HEK293 (cell line): ENCODE measurements around the gene TSPEAR.

Experiments used
- CTCF ChIA-PET: fragments of 350-600 bp; formaldehyde crosslinking; extraction: SDS; loops from one replicate; lab custom pipeline; 2021; ENCODE audit warnings: antibody characterized with exemption; lab: Yijun Ruan, JAX
- POLR2A ChIA-PET: fragments of 300-600 bp; formaldehyde crosslinking; extraction: SDS; loops from one replicate; lab custom pipeline; 2020; ENCODE audit warnings: antibody characterized with exemption, inconsistent platforms; lab: Yijun Ruan, JAX
- H3K27ac ChIP-seq: fragments of 200-500 bp; sonication (Bioruptor generic); 2 replicates; pipeline ENCODE4 v1.5.1; 2014; ENCODE audit warnings: low read depth, low read length, control low read depth, inconsistent platforms; ENCODE audit errors: extremely low read depth
- H3K36me3 ChIP-seq, 2 experiments: fragments of 200-500 bp in 1 of 2; sonication (Bioruptor generic) in 1 of 2; 1 replicate in 1 of 2; 2 replicates in 1 of 2; pipeline ENCODE4 v1.5.1; 2014 to 2017; ENCODE audit warnings: inconsistent platforms in 2 of 2, low read length in 2 of 2; ENCODE audit not compliant: control insufficient read depth in 2 of 2, insufficient read depth in 1 of 2
- H3K4me1 ChIP-seq: fragments of 200-500 bp; sonication (Bioruptor generic); 2 replicates; pipeline ENCODE4 v1.5.1; 2014; ENCODE audit warnings: mild to moderate bottlenecking, low read length, inconsistent platforms; ENCODE audit not compliant: control insufficient read depth, insufficient read depth
- H3K4me3 ChIP-seq: 2 replicates; pipeline ENCODE4 v1.5.1; 2011; ENCODE audit warnings: low read depth, mild to moderate bottlenecking, control low read depth, low read length, moderate library complexity
- H3K9me3 ChIP-seq: fragments of 200-500 bp; sonication (Bioruptor generic); 2 replicates; pipeline ENCODE4 v1.5.1; 2014; ENCODE audit warnings: low read depth, low read length, inconsistent platforms; ENCODE audit not compliant: control insufficient read depth, insufficient read depth
- BCL11A ChIP-seq: fragments of 450-650 bp; formaldehyde crosslinking; IDR thresholded peaks from 2 replicates; pipeline ENCODE4 v1.5.1; 2016; ENCODE audit warnings: low read depth, missing biosample characterization, missing genetic modification characterization
- HIC1 ChIP-seq: fragments of 450-650 bp; formaldehyde crosslinking; IDR thresholded peaks from 2 replicates; pipeline ENCODE4 v1.5.1; 2016; ENCODE audit warnings: missing biosample characterization, missing genetic modification characterization
- HOXA7 ChIP-seq: sonication (generic); formaldehyde crosslinking; IDR thresholded peaks from 2 replicates; pipeline ENCODE4 v1.8.1; 2022; ENCODE audit warnings: missing genetic modification reagents, borderline replicate concordance
- SCRT2 ChIP-seq: fragments of 450-650 bp; formaldehyde crosslinking; IDR thresholded peaks from 2 replicates; pipeline ENCODE4 v1.5.1; 2016; ENCODE audit warnings: missing biosample characterization, missing genetic modification characterization
- SP7 ChIP-seq: fragments of 450-650 bp; formaldehyde crosslinking; IDR thresholded peaks from 2 replicates; pipeline ENCODE4 v1.5.1; 2016; ENCODE audit warnings: missing biosample characterization, missing genetic modification characterization
- ZBTB1 ChIP-seq: fragments of 450-650 bp; formaldehyde crosslinking; IDR thresholded peaks from 2 replicates; pipeline ENCODE4 v1.5.1; 2016; ENCODE audit warnings: missing biosample characterization, missing genetic modification characterization
- ZFHX2 ChIP-seq: fragments of 450-650 bp; formaldehyde crosslinking; conservative IDR thresholded peaks from 2 replicates; pipeline ENCODE4 v1.5.1; 2016; ENCODE audit warnings: missing biosample characterization, missing genetic modification characterization
- ZNF146 ChIP-seq: fragments of 450-650 bp; formaldehyde crosslinking; IDR thresholded peaks from 2 replicates; pipeline ENCODE4 v1.5.1; 2016; ENCODE audit warnings: missing biosample characterization, missing genetic modification characterization
- ZNF174 ChIP-seq: fragments of 450-650 bp; formaldehyde crosslinking; IDR thresholded peaks from 2 replicates; pipeline ENCODE4 v1.5.0; 2017; ENCODE audit warnings: missing biosample characterization, mild to moderate bottlenecking, missing genetic modification characterization
- ZNF175 ChIP-seq: fragments of 450-650 bp; formaldehyde crosslinking; IDR thresholded peaks from 2 replicates; pipeline ENCODE4 v1.5.1; 2016; ENCODE audit warnings: missing biosample characterization, missing genetic modification characterization
- ZNF221 ChIP-seq: fragments of 450-650 bp; formaldehyde crosslinking; IDR thresholded peaks from 2 replicates; pipeline ENCODE4 v1.5.1; 2017; ENCODE audit warnings: missing biosample characterization, missing genetic modification characterization, borderline replicate concordance
- ZNF292 ChIP-seq: fragments of 450-650 bp; formaldehyde crosslinking; IDR thresholded peaks from 2 replicates; pipeline ENCODE4 v1.5.1; 2016; ENCODE audit warnings: low read depth, missing biosample characterization, missing genetic modification characterization, borderline replicate concordance
- ZNF398 ChIP-seq: fragments of 450-650 bp; formaldehyde crosslinking; IDR thresholded peaks from 2 replicates; pipeline ENCODE4 v1.5.1; 2017; ENCODE audit warnings: missing biosample characterization, missing genetic modification characterization
- ZNF48 ChIP-seq: fragments of 450-650 bp; formaldehyde crosslinking; IDR thresholded peaks from 2 replicates; pipeline ENCODE4 v1.5.1; 2016; ENCODE audit warnings: missing biosample characterization, missing genetic modification characterization
- ZNF513 ChIP-seq: fragments of 450-650 bp; IDR thresholded peaks from 2 replicates; pipeline ENCODE4 v1.5.1; 2018; ENCODE audit warnings: missing biosample characterization, missing genetic modification characterization
- ZNF530 ChIP-seq: fragments of 450-650 bp; formaldehyde crosslinking; IDR thresholded peaks from 2 replicates; pipeline ENCODE4 v1.5.1; 2016; ENCODE audit warnings: low read depth, missing biosample characterization, missing genetic modification characterization
- ZNF621 ChIP-seq: fragments of 450-650 bp; formaldehyde crosslinking; IDR thresholded peaks from 2 replicates; pipeline ENCODE4 v1.5.1; 2017; ENCODE audit warnings: missing biosample characterization, missing genetic modification characterization
- ZNF660 ChIP-seq: fragments of 450-650 bp; IDR thresholded peaks from 2 replicates; pipeline ENCODE4 v1.5.1; 2018; ENCODE audit warnings: missing biosample characterization, mild to moderate bottlenecking, missing genetic modification characterization
- ZNF670 ChIP-seq: fragments of 450-650 bp; formaldehyde crosslinking; IDR thresholded peaks from 2 replicates; pipeline ENCODE4 v1.5.1; 2016; ENCODE audit warnings: missing biosample characterization, missing genetic modification characterization, low read depth
- ZNF785 ChIP-seq: fragments of 450-650 bp; formaldehyde crosslinking; IDR thresholded peaks from 2 replicates; pipeline ENCODE4 v1.5.1; 2016; ENCODE audit warnings: missing biosample characterization, missing genetic modification characterization
- ZNF830 ChIP-seq: fragments of 450-650 bp; IDR thresholded peaks from 2 replicates; pipeline ENCODE4 v1.5.0; 2018; ENCODE audit warnings: missing biosample characterization, missing genetic modification characterization, low read depth, mild to moderate bottlenecking, moderate library complexity
- ZNF837 ChIP-seq: fragments of 450-650 bp; formaldehyde crosslinking; IDR thresholded peaks from 2 replicates; pipeline ENCODE4 v1.5.1; 2016; ENCODE audit warnings: missing biosample characterization, missing genetic modification characterization
- TF ChIP-seq, protein P1 (sequence below): fragments of 450-650 bp; formaldehyde crosslinking; IDR thresholded peaks from 2 replicates; pipeline ENCODE4 v1.5.1; 2016; ENCODE audit warnings: missing biosample characterization, missing genetic modification characterization
- TF ChIP-seq, protein P2 (sequence below): fragments of 450-650 bp; formaldehyde crosslinking; IDR thresholded peaks from 2 replicates; pipeline ENCODE4 v1.5.1; 2016; ENCODE audit warnings: missing biosample characterization, missing genetic modification characterization
- TF ChIP-seq, protein P3 (sequence below): fragments of 450-650 bp; formaldehyde crosslinking; IDR thresholded peaks from 2 replicates; pipeline ENCODE4 v1.5.1; 2016; ENCODE audit warnings: missing biosample characterization, missing genetic modification characterization

TSPEAR gene

DNA sequence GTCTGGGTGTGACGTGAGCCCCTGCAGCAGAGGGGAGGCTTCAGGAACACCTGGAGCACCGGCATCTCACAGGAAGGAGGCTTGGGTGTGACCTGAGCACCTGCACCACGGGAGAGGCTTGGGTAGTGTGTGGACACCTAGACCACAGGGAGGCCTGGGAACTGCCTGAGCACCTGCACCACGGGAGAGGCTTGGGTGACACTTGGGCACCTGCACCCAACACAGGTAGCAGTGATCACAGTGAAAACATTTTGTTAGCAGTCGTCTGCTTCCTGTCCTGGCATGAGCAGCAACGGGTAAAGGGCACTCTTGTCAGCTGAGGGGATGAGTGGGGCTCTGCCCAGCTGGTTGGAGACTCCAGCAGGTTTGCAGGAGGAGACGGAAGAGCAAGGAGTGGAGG is 233.7 kb downstream of the TSPEAR start:
- Histone ChIP-seq H3K9me3 (no peaks in the 10 kb centered on the region), H3K27ac (no peak overlapping the region), H3K4me3 (no peak overlapping the region), H3K36me3 (no peaks in the 10 kb centered on the region), H3K4me1 (no peaks in the 10 kb centered on the region)
- TF ChIP-seq ZNF830 (tag by site-specific recombination) (no peak), SP7 (no peak), ZBTB1 (tag by site-specific recombination) (no peak), ZNF660 (tag by site-specific recombination) (no peak), HOXA7 (CRISPR knock-in tag) (no peak), ZNF670 (no peak), ZNF530 (tag by site-specific recombination) (no peak), SCRT2 (tag by site-specific recombination) (no peak), BCL11A (tag by site-specific recombination) (no peak), ZNF837 (no peak), HIC1 (tag by site-specific recombination) (no peak), ZFHX2 (no peak), ZNF175 (tag by site-specific recombination) (no peak), ZNF398 (tag by site-specific recombination) (no peak)
- TF ChIP-seq, protein P1, sequence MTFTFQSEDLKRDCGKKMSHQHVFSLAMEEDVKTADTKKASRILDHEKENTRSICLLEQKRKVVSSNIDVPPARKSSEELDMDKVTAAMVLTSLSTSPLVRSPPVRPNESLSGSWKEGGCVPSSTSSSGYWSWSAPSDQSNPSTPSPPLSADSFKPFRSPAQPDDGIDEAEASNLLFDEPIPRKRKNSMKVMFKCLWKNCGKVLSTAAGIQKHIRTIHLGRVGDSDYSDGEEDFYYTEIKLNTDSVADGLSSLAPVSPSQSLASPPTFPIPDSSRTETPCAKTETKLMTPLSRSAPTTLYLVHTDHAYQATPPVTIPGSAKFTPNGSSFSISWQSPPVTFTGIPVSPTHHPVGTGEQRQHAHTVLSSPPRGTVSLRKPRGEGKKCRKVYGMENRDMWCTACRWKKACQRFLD, result no peak
- TF ChIP-seq, protein P2, sequence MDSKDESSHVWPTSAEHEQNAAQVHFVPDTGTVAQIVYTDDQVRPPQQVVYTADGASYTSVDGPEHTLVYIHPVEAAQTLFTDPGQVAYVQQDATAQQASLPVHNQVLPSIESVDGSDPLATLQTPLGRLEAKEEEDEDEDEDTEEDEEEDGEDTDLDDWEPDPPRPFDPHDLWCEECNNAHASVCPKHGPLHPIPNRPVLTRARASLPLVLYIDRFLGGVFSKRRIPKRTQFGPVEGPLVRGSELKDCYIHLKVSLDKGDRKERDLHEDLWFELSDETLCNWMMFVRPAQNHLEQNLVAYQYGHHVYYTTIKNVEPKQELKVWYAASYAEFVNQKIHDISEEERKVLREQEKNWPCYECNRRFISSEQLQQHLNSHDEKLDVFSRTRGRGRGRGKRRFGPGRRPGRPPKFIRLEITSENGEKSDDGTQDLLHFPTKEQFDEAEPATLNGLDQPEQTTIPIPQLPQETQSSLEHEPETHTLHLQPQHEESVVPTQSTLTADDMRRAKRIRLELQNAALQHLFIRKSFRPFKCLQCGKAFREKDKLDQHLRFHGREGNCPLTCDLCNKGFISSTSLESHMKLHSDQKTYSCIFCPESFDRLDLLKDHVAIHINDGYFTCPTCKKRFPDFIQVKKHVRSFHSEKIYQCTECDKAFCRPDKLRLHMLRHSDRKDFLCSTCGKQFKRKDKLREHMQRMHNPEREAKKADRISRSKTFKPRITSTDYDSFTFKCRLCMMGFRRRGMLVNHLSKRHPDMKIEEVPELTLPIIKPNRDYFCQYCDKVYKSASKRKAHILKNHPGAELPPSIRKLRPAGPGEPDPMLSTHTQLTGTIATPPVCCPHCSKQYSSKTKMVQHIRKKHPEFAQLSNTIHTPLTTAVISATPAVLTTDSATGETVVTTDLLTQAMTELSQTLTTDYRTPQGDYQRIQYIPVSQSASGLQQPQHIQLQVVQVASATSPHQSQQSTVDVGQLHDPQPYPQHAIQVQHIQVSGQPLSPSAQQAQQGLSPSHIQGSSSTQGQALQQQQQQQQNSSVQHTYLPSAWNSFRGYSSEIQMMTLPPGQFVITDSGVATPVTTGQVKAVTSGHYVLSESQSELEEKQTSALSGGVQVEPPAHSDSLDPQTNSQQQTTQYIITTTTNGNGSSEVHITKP (tag by site-specific recombination), result no peak
- POLR2A ChIA-PET, result no interaction called here
- CTCF ChIA-PET, result interaction anchor here (0.6 to 1.2 kb wide), 5 partner anchors 10 to 384 kb away, joined by 3 read pairs; no protein-coding TSS in a partner anchor

GRCh38 chr21:44477131-44477530 is 234.2 kb downstream of the TSPEAR start:
- POLR2A ChIA-PET, result no interaction called here
- H3K4me1 ChIP-seq, result no peaks in the 10 kb centered on the region
- CTCF ChIA-PET, result interaction anchor here (0.6 to 1.1 kb wide), 4 partner anchors 11 to 317 kb away, joined by 3 to 4 read pairs (median 3); no protein-coding TSS in a partner anchor
- TF ChIP-seq ZNF837, result no peak
- TF ChIP-seq ZNF174, result no peak
- TF ChIP-seq, protein P3, sequence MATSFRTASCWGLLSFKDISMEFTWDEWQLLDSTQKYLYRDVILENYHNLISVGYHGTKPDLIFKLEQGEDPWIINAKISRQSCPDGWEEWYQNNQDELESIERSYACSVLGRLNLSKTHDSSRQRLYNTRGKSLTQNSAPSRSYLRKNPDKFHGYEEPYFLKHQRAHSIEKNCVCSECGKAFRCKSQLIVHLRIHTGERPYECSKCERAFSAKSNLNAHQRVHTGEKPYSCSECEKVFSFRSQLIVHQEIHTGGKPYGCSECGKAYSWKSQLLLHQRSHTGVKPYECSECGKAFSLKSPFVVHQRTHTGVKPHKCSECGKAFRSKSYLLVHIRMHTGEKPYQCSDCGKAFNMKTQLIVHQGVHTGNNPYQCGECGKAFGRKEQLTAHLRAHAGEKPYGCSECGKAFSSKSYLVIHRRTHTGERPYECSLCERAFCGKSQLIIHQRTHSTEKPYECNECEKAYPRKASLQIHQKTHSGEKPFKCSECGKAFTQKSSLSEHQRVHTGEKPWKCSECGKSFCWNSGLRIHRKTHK, result no peak
- no peak for TF ChIP-seq ZNF660 (tag by site-specific recombination)
- no peak for TF ChIP-seq ZNF146 (tag by site-specific recombination)
- no peak for TF ChIP-seq ZNF621 (tag by site-specific recombination)
- no peak for TF ChIP-seq ZNF48 (tag by site-specific recombination)
- TF ChIP-seq ZNF513, result no peak
- no peak for TF ChIP-seq ZNF221 (tag by site-specific recombination)
- TF ChIP-seq ZNF292 (tag by site-specific recombination), result no peak
- TF ChIP-seq ZNF785 (tag by site-specific recombination), result no peak

More at GRCh38 chr21:44477131-44477530, 234.2 kb downstream of the TSPEAR start:
- Histone ChIP-seq H3K9me3 (no peaks in the 10 kb centered on the region), H3K4me3 (no peak overlapping the region), H3K27ac (no peak overlapping the region), H3K36me3 (no peaks in the 10 kb centered on the region)
